ENCODE data around the gene HMGXB3.

HMGXB3 gene

GRCh38 chr5:149959406-149960236 lies 40.9 kb upstream of the HMGXB3 start:
- no peak for TF ChIP-seq EZH2phosphoT487 (conservative IDR thresholded peaks at IDR 0.05; ENCODE audit: low read length)
- TF ChIP-seq, protein P1, sequence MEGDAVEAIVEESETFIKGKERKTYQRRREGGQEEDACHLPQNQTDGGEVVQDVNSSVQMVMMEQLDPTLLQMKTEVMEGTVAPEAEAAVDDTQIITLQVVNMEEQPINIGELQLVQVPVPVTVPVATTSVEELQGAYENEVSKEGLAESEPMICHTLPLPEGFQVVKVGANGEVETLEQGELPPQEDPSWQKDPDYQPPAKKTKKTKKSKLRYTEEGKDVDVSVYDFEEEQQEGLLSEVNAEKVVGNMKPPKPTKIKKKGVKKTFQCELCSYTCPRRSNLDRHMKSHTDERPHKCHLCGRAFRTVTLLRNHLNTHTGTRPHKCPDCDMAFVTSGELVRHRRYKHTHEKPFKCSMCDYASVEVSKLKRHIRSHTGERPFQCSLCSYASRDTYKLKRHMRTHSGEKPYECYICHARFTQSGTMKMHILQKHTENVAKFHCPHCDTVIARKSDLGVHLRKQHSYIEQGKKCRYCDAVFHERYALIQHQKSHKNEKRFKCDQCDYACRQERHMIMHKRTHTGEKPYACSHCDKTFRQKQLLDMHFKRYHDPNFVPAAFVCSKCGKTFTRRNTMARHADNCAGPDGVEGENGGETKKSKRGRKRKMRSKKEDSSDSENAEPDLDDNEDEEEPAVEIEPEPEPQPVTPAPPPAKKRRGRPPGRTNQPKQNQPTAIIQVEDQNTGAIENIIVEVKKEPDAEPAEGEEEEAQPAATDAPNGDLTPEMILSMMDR (IDR thresholded peaks at IDR 0.05; ENCODE audit: insufficient read depth, low read length, poor library complexity, severe bottlenecking), result peak; percentile 85

GRCh38 chr5:149960272-149961185 lies 40.0 kb upstream of the HMGXB3 start, which contains the start of gene SLC26A2:
TSS of gene SLC26A2 (plus strand) at chr5:149960758. CDS start at chr5:149977653, 16,895 bp downstream.
- Histone ChIP-seq H3K4me3 (ENCODE audit: insufficient read depth, low read length, poor library complexity, severe bottlenecking) (peak within 1 kb of the TSS; percentile 69), H3K9me2 (replicated peaks; ENCODE audit: insufficient read depth, low read length) (no peaks in the 10 kb centered on the region), H4K20me1 (ENCODE audit: low read depth, low read length) (no peaks in the 10 kb centered on the region), H3K36me3 (ENCODE audit: low read length) (no peaks in the 10 kb centered on the region), H3K27me3 (ENCODE audit: low read length) (no peaks in the 10 kb centered on the region), H3K79me2 (ENCODE audit: insufficient read depth, low read length) (no peaks in the 10 kb centered on the region), H2AFZ (ENCODE audit: low read depth, low read length, severe bottlenecking) (peak within 1 kb of the TSS; percentile 92), H3K27ac (ENCODE audit: low read depth, low read length) (peak within 1 kb of the TSS; percentile 39), H3K9me3 (ENCODE audit: insufficient read depth, low read length) (no peaks in the 10 kb centered on the region), H3F3A (ENCODE audit: insufficient read depth) (peaks cover 18% of the 10 kb centered on the region), H3K9ac (ENCODE audit: low read length) (peak within 1 kb of the TSS; percentile 69), H3K4me2 (ENCODE audit: low read depth, low read length, poor library complexity, severe bottlenecking) (peak within 1 kb of the TSS; percentile 85)
- TF ChIP-seq EZH2phosphoT487 (conservative IDR thresholded peaks at IDR 0.05; ENCODE audit: low read length), result no peak
- TF ChIP-seq, protein P1 (IDR thresholded peaks at IDR 0.05; ENCODE audit: insufficient read depth, low read length, poor library complexity, severe bottlenecking), result no peak

More at GRCh38 chr5:149959406-149960236, 40.9 kb upstream of the HMGXB3 start:
- Histone ChIP-seq H3K4me2 (ENCODE audit: low read depth, low read length, poor library complexity, severe bottlenecking) (peak overlapping the region; percentile 85), H2AFZ (ENCODE audit: low read depth, low read length, severe bottlenecking) (peak overlapping the region; percentile 66), H3K9ac (ENCODE audit: low read length) (peak overlapping the region; percentile 69), H3K27ac (ENCODE audit: low read depth, low read length) (peak overlapping the region; percentile 39), H3F3A (ENCODE audit: insufficient read depth) (peaks cover 18% of the 10 kb centered on the region), H3K9me2 (replicated peaks; ENCODE audit: insufficient read depth, low read length) (no peaks in the 10 kb centered on the region), H3K36me3 (ENCODE audit: low read length) (no peaks in the 10 kb centered on the region), H3K79me2 (ENCODE audit: insufficient read depth, low read length) (no peaks in the 10 kb centered on the region), H4K20me1 (ENCODE audit: low read depth, low read length) (no peaks in the 10 kb centered on the region), H3K27me3 (ENCODE audit: low read length) (no peaks in the 10 kb centered on the region), H3K9me3 (ENCODE audit: insufficient read depth, low read length) (no peaks in the 10 kb centered on the region), H3K4me3 (ENCODE audit: insufficient read depth, low read length, poor library complexity, severe bottlenecking) (peak overlapping the region; percentile 69)

DNA sequence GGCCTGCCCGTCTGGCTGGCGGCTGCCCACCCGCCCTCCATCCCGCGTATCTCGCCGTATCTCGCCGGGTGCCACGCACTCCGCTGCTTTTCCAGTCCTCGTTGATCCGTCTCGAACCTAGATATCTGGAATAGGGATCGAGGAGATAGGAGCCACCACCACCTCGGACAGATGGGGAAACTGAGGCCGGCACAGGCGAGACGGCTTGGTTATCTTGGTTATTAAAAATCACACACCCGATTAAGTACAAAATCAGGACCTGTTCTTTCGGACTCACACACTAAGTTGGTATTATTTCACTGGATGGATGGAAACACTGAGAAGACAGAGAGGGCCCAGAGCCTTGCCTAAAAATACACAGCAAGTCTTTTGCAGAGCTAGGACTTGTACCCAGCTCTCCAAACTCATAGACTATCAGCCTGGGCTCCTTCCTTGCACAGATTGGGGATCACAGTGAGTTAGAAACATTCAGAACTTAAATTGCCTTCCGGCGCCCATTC lies 39.3 kb upstream of the HMGXB3 start:
- no peak for TF ChIP-seq EZH2phosphoT487 (conservative IDR thresholded peaks at IDR 0.05; ENCODE audit: low read length)
- TF ChIP-seq, protein P1 (IDR thresholded peaks at IDR 0.05; ENCODE audit: insufficient read depth, low read length, poor library complexity, severe bottlenecking), result no peak
- no peaks in the 10 kb centered on the region for H3K36me3 ChIP-seq (ENCODE audit: low read length)

More for the DNA sequence above, 39.3 kb upstream of the HMGXB3 start:
- H3F3A ChIP-seq (ENCODE audit: insufficient read depth), result peaks cover 18% of the 10 kb centered on the region
- H3K27me3 ChIP-seq (ENCODE audit: low read length), result no peaks in the 10 kb centered on the region
- H4K20me1 ChIP-seq (ENCODE audit: low read depth, low read length), result no peaks in the 10 kb centered on the region
- H2AFZ ChIP-seq (ENCODE audit: low read depth, low read length, severe bottlenecking), result peak overlapping the region; percentile 92
- H3K4me2 ChIP-seq (ENCODE audit: low read depth, low read length, poor library complexity, severe bottlenecking), result peak overlapping the region; percentile 85
- H3K4me3 ChIP-seq (ENCODE audit: insufficient read depth, low read length, poor library complexity, severe bottlenecking), result peak overlapping the region; percentile 69
- no peaks in the 10 kb centered on the region for H3K79me2 ChIP-seq (ENCODE audit: insufficient read depth, low read length)
- H3K27ac ChIP-seq (ENCODE audit: low read depth, low read length), result no peak overlapping the region
- H3K9me3 ChIP-seq (ENCODE audit: insufficient read depth, low read length), result no peaks in the 10 kb centered on the region
- H3K9ac ChIP-seq (ENCODE audit: low read length), result peak overlapping the region; percentile 69
- no peaks in the 10 kb centered on the region for H3K9me2 ChIP-seq (replicated peaks; ENCODE audit: insufficient read depth, low read length)
